GM10266 (cell line): ENCODE data around the gene OR51I2.

ENCODE experiments used
- DNase-seq: peaks from one replicate; pipeline ENCODE4 v3.0.0; 2012; ENCODE audit errors: extremely low spot score
- TF ChIP-seq, protein P1 (sequence below): IDR thresholded peaks from 2 replicates; pipeline ENCODE4 v1.5.1; 2012; ENCODE audit warnings: mild to moderate bottlenecking, low read depth; ENCODE audit not compliant: control insufficient read depth, insufficient read depth; ENCODE audit errors: missing control alignments

OR51I2 gene, protein sequence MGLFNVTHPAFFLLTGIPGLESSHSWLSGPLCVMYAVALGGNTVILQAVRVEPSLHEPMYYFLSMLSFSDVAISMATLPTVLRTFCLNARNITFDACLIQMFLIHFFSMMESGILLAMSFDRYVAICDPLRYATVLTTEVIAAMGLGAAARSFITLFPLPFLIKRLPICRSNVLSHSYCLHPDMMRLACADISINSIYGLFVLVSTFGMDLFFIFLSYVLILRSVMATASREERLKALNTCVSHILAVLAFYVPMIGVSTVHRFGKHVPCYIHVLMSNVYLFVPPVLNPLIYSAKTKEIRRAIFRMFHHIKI

DNA sequence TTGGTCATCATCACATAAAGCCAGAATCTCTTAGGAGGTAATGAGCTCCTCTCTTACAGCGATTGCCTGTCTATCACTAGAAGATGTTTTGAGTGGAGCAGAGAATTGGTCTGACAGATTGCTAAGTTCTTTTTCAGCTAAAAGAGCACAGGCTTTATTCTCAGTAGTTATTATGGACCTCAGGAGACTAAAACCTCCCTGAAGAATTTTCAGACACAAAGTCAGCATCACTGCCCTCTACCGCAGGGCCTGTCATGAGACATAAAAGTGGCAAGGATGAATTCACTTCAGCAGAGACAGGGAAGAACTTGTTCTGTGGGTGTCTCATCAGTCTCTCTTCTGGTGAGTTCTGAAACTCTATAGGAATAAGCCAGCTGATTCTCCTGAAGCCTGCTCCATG is at the start of gene OR51I2:
OR51I2 (plus strand) TSS at position 301 of the 400 bp plus-strand sequence. CDS start 4,166 bp downstream, outside the sequence.
- DNase-seq, result no peak
- TF ChIP-seq, protein P1, sequence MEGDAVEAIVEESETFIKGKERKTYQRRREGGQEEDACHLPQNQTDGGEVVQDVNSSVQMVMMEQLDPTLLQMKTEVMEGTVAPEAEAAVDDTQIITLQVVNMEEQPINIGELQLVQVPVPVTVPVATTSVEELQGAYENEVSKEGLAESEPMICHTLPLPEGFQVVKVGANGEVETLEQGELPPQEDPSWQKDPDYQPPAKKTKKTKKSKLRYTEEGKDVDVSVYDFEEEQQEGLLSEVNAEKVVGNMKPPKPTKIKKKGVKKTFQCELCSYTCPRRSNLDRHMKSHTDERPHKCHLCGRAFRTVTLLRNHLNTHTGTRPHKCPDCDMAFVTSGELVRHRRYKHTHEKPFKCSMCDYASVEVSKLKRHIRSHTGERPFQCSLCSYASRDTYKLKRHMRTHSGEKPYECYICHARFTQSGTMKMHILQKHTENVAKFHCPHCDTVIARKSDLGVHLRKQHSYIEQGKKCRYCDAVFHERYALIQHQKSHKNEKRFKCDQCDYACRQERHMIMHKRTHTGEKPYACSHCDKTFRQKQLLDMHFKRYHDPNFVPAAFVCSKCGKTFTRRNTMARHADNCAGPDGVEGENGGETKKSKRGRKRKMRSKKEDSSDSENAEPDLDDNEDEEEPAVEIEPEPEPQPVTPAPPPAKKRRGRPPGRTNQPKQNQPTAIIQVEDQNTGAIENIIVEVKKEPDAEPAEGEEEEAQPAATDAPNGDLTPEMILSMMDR, result no peak

DNA sequence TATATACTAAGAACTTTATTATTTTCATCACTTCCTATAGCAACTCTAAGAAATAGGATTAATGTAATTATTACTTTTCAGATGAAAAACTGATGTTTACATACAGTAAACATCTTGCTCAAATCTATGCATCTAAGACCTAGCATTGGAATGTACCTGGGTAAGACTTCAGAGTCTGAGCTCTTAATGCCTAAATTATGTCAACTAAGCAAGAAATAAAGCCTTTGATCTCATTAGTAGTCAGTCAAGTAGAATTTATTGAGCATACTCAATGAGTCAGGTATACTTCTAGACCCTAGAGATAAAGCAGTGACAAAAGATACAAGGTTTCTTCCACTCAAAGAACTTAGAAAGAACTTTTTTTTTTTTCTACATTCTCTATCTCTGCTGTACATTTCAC is 44.0 kb upstream of the OR51I2 start:
- TF ChIP-seq, protein P1, result no peak
- no peak for DNase-seq

DNA sequence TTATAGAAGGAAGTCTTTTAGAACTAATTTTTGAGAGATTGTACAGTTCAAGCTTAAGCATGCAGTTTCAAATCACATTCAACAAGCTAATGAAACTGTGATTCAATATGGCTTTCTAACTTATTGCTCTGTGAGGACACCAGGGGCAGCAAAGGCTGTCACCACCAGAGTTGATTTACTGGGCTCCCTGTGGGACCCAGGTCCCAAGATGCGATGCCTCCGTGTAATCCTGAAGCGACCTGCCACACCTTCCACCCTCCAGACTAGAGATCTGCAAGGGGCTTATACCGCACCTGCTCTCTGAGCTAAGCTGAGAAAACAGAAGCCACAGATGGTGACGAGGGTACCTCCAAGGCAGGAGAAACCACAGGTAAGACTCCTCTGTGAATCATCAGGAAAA is 28.1 kb upstream of the OR51I2 start:
- TF ChIP-seq, protein P1, result no peak
- no peak for DNase-seq

DNA sequence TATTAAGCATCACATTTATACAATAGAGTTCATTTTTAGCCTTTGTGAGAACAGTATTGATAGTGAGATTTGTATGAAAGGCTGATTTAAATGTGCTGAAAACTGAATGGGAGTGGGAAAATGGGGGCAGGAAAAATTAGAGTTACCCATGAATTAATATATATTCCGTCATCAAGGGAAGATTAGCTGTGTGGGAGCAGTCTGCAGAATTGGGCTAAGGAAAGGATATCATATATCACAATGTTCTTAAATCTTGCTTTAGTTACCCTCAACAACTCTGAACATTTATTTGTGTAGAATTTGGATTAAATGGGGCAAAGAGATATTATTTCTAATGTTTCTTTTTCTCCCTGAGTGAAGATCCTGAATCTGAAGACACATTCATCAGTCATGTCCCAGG is 27.3 kb upstream of the OR51I2 start, which contains the start of gene OR51Q1:
OR51Q1 (plus strand) TSS at position 301 of the 400 bp plus-strand sequence; CDS start at position 391, 90 bp downstream.
- no peak for DNase-seq
- TF ChIP-seq, protein P1, result no peak

GRCh38 chr11:5423131-5423530 is 26.0 kb upstream of the OR51I2 start:
- TF ChIP-seq, protein P1, result no peak
- DNase-seq, result no peak

DNA sequence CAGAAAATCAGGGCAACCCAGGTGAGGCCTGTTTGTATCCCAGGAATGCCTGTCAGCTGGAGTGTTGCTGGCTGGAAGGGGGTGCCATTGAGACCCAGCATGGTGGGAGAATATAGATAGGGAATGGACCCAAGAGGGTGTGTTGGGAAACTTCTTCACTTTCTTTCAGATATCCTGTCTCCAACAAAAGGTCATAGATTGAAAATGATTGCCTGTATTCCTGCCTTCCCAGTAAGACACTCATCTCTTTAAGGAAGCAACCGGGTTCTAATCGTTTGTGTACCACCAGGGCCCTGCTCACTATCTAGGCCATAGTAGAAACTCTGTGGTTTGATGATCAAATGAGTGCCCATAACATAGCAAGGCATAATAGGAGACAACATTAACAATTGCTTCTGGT is 7.7 kb upstream of the OR51I2 start, which contains the start of gene OR51I1:
OR51I1 (minus strand) TSS at position 101 of the 400 bp plus-strand sequence; CDS start at position 101, 0 bp downstream.
- TF ChIP-seq, protein P1, result no peak
- DNase-seq, result no peak

DNA sequence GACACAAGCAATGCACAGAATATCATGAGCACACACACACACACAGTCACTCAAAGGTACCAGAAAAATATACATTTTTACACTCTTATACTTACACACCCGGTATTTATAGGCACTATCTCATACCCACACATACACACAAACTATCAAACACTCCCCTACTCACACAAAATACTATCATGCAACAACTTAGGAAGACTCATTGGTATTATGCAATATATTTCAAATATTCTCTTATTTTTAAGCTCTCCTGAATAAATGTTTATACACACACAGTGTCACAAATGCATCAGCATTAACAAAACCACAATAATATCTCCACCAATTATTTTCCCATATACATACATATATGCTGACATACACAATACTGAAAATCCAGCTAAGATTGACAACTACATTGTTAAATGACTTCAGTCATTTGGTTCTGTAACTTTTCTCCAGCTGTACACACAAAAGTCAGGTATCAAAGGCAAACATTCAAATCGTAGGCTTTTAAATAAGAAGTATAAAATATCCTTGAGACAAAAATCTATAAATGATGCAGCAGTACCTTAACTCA is 5.2 kb upstream of the OR51I2 start:
- no peak for DNase-seq

More for the DNA sequence above, 5.2 kb upstream of the OR51I2 start:
- TF ChIP-seq, protein P1, result no peak
